GM18861 (cell line): ENCODE data around the gene POC1A.
"Not testable (repeated sequence)": the region's sequence is repeated elsewhere in the genome, so short reads cannot be mapped to it uniquely, and the experiment has no call there.

Experiments used
- ATAC-seq: cut with Tn5 transposase; IDR thresholded peaks from one replicate; pipeline ENCODE4 v1.9.1; 2021; ENCODE audit not compliant: unreplicated experiment

The POC1A gene

DNA sequence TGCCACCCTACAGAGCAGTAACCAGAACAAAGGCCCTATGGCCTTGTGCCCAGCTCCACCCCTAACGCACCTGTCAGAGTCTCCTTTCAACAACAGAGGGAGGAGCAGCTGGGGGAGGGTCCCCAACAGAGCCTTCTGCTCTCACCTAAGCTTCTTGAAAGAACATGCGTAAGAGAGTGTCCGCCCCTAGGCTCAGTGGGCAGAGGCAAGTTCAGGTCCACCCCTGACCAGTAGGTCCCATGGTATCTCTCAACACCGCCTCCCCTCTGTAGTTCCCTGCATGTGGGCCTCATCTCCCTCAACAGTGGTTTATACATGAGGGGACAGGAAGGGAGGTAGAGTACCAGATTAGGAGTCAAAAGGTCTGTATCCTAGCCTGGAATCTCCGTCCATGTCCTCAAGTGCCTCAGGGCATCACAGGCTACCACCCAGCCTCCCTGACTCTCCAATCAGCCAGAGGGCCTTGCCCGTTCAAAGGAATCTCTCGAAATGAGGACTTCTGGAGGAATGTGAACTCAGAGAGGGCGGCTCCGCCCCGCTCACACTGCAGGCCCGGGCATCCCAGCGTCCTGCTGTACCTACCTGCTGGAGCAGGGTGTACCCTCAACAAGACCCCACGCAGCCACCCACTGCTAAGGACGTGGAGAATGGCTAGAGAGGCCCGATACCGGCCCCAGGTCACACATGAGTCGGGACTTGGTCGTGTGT, 680 bp downstream of the POC1A start:
- ATAC-seq = no peak

- not testable (repeated sequence) for ATAC-seq
Measured at GRCh38 chr3:52151991-52152390, 2.2 kb downstream of the POC1A start.

DNA sequence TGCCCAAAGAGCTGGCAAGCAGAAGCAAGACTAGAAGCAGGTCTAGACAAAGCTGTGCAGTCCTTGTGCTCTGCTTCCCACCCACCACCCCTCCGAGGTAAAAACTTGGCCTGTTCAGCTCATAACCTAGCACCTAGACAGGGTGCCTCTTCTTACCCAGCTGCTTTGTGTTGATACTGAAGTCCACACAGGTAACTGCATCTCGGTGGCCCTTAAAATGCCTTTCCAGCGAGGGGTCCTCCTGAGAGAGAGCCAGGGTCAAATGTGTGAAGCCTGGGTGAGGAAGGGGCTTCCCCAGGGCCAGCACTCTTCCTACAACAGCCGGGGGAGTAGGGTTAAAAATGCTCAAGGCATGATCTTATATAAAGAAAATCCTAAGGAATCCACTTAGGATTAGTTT, 3.4 kb downstream of the POC1A start:
- ATAC-seq = no peak

DNA sequence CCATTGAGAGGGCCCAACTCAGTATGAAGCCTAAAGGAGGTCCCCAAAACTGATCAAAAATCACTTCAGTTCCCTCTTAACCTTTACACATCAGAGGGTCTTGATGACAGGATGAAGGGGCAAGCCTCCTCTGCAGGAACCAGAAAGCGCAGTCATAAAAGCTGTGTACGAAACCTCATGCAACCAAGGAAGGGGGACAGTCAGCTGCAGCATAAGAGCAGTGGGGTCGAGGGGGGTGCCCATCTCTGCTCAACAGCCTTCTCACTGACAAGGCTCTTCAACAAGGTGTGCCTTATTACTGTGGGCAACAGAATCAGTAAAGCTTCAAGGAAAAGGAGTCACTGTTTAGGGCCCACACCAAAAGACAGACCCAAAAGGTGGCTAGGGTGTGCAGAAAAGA, 3.9 kb downstream of the POC1A start:
- no peak for ATAC-seq

DNA sequence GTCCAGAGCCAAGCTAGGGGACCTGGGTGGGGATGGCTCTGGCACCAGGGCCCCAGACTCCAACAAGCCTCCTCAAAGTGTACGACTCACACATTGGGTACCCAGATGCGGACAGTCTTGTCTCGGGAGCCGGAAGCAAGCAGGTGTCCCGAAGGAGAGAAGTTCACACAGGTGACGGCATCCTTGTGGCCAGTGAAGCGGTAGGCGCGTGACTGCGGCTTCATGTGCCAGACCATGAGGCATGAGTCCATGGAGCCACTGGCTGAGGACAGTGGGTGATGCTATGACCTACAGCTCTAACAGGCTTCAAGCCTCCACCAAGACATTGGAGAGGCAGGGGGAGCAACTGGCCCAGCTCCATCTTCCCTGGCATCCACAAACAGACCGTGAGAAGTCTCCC, 4.5 kb downstream of the POC1A start:
- ATAC-seq = no peak

DNA sequence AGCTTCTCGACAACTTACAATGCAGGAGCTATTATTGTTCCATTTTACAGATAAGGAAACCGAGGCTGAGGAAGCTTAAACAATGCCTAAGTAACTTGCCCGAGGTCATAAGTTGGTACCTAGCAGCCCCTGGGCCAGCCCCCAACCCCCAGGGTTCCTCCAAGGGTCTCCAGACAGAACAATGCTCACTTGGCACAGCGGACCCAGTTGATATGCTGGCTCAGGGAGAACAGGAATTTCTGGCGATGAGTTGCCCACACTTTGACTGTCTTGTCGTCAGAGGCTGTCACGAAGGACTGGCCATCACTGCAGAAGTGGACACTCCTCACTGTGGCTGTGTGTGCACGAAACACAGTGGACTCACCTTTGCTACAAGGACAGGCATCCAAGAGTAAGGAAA, 5.2 kb downstream of the POC1A start:
- ATAC-seq = no peak

DNA sequence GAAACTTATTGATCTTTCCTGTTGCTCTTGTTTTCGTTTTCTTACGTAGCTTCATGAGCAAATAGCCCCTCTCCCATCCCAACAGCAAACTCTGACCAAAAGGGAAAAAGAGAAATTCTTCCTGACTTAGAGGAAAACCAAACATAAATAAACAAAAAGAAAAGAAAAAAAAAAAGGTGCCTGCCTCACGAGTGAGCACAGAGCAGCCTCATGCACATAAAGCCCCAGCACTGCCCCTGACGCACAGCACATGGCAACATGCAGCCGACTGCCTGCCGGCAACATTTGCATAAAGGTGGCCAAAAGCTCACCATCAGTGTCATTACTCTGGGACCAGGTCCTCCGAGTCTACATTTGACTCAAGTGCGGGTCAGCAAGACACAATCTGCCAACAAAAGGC, 6.4 kb downstream of the POC1A start:
- no peak for ATAC-seq

- ATAC-seq = no peak
Measured at GRCh38 chr3:52146811-52147210, 7.4 kb downstream of the POC1A start.

GRCh38 chr3:52146189-52146588, 8.0 kb downstream of the POC1A start:
- no peak for ATAC-seq

- ATAC-seq = no peak
Measured at GRCh38 chr3:52145736-52146110, 8.5 kb downstream of the POC1A start.

DNA sequence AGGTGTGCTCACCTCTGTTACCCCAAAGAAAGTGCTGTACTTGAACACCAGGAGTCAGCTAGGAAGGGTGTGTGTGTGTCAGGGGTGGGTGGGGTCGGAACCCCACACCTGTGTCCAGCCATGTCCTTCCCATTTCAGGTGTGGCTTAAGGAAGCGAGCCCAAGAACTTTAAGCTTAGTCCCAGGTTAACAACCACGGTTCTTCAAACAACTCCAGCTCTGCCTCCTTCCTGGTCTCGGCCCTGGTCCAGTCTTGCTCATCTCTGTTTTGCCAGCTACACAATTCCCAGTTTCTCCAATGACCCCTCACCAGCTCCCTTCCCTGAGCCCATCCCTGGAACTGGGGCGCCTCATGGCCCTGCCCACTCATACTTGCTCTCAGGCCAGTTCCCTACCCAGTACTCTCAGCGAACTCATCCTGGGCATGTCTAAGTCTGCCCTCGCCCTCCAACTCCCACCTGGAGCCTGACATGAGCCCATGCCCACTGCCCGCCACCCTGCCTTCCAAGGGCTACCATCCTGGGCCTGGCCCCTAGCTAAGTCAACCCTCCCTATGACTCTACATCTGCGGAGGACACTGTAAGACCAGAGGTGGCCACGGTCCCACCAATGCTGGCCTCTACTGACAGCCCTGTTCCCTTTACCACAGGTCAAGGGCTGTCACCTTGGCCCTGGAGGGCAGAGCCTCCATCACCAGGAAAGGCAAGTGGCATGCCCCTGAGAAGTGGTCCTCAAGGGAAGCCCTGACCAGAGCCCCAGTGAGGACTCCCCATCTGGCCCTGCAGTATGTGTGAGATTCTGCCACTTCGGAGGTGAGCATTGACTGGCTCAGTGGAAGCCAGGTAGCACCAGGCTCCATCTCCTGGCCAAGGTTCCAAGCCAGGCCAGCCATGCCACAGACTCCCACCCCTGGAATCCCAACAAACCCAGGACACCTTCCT, 9.2 kb downstream of the POC1A start:
- ATAC-seq = no peak

- peak; percentile 48 for ATAC-seq
Measured at GRCh38 chr3:52144034-52144795, 10.0 kb downstream of the POC1A start.

- no peak for ATAC-seq
Measured at GRCh38 chr3:52143616-52144015, 10.6 kb downstream of the POC1A start.

GRCh38 chr3:52143156-52143555, 11.1 kb downstream of the POC1A start:
- ATAC-seq = no peak

- no peak for ATAC-seq
Measured at GRCh38 chr3:52141751-52142150, 12.5 kb downstream of the POC1A start.

- no peak for ATAC-seq
Measured at GRCh38 chr3:52140769-52141168, 13.5 kb downstream of the POC1A start.

- ATAC-seq = no peak
Measured at GRCh38 chr3:52140000-52140399, 14.2 kb downstream of the POC1A start.

GRCh38 chr3:52137311-52137710, 16.9 kb downstream of the POC1A start:
- ATAC-seq = no peak

- ATAC-seq = no peak
Measured at GRCh38 chr3:52136513-52136912, 17.7 kb downstream of the POC1A start.

DNA sequence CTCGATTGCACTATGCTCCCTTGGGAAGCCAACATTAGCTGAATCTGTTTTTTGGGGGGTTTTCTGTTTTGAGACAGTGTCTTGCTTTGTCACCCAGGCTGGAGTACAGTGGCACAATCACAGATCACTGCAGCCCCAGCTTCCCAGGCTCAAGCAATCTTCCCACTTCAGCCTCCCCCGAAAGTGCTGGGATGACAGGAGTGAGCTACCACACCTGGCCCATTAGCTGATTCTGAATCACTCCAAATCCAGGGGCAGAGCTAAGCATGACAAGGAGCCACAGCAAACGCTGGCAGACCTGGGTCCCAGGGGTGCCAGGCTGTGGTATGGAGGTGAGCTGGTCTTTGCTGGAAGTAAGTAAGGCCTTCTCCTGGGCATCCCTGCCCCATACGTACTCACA, 18.9 kb downstream of the POC1A start:
- ATAC-seq = no peak

DNA sequence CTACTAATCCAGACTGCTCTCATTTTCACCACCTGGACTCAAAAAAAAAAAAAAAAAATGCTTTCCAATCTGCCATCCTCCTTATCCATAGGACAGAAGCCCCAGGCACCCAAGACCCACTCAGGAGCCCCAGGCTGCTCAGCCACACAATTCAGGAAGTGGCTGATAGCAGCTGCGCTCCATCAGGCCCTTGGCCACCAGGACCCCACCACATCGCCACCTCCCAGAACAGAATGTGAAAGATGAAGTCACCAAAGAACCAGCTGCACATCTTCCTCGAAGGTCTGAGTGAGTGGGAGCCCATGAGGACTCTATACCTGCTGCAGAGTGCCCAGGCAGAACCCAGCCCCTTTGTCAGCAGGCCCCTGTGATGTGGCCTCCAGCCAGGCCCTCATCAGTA, 19.5 kb downstream of the POC1A start:
- no peak for ATAC-seq

GRCh38 chr3:52132930-52133329, 21.3 kb downstream of the POC1A start:
- no peak for ATAC-seq
